CD4-positive, alpha-beta T cell treated with Interferon gamma for 1 hour (primary cell): ENCODE measurements around the gene AP3B2.
"Not testable (repeated sequence)": the region's sequence is repeated elsewhere in the genome, so short reads cannot be mapped to it uniquely, and the experiment has no call there.

Experiments
- DNase-seq: peaks from one replicate; pipeline ENCODE4 v3.0.0-alpha.2; 2020

The AP3B2 gene

GRCh38 chr15:82709421-82710207 is at the start of gene AP3B2:
Gene AP3B2, minus strand, starts transcription at chr15:82709875. Its CDS starts 169 bp downstream, at chr15:82709706.
- DNase-seq: peak; percentile 63

- DNase-seq: no peak
Measured at GRCh38 chr15:82751308-82751707, 41.6 kb upstream of the AP3B2 start.

- no peak for DNase-seq
Measured at GRCh38 chr15:82750831-82751180, 41.1 kb upstream of the AP3B2 start.

- DNase-seq: peak; percentile 79
Measured at GRCh38 chr15:82749951-82750830, 40.5 kb upstream of the AP3B2 start.

GRCh38 chr15:82748315-82748714 is 38.6 kb upstream of the AP3B2 start:
- DNase-seq: no peak

- no peak for DNase-seq
Measured at GRCh38 chr15:82743810-82744209, 34.1 kb upstream of the AP3B2 start.

- no peak for DNase-seq
Measured at GRCh38 chr15:82742134-82742533, 32.5 kb upstream of the AP3B2 start.

- no peak for DNase-seq
Measured at GRCh38 chr15:82739086-82739485, 29.4 kb upstream of the AP3B2 start.

- DNase-seq: no peak
Measured at GRCh38 chr15:82737975-82738374, 28.3 kb upstream of the AP3B2 start.

GRCh38 chr15:82731527-82731926 is 21.9 kb upstream of the AP3B2 start:
- DNase-seq: no peak

- DNase-seq: no peak
Measured at GRCh38 chr15:82730022-82730530, 20.4 kb upstream of the AP3B2 start.

GRCh38 chr15:82726816-82727215 is 17.1 kb upstream of the AP3B2 start:
- DNase-seq: no peak

- no peak for DNase-seq
Measured at GRCh38 chr15:82715003-82715402, 5.3 kb upstream of the AP3B2 start.

- no peak for DNase-seq
Measured at GRCh38 chr15:82714016-82714415, 4.3 kb upstream of the AP3B2 start.

GRCh38 chr15:82712036-82712435 is 2.4 kb upstream of the AP3B2 start:
- DNase-seq: no peak

GRCh38 chr15:82710926-82711490 is 1.3 kb upstream of the AP3B2 start:
- DNase-seq: no peak

- no peak for DNase-seq
Measured at GRCh38 chr15:82710208-82710555, 507 bp upstream of the AP3B2 start.

GRCh38 chr15:82709081-82709420 is 624 bp downstream of the AP3B2 start:
- no peak for DNase-seq

GRCh38 chr15:82705856-82706255 is 3.8 kb downstream of the AP3B2 start:
- DNase-seq: not testable (repeated sequence)

- DNase-seq: no peak
Measured at GRCh38 chr15:82699726-82700125, 9.9 kb downstream of the AP3B2 start.

GRCh38 chr15:82698711-82699345 is 10.8 kb downstream of the AP3B2 start:
- no peak for DNase-seq

GRCh38 chr15:82697735-82698407 is 11.8 kb downstream of the AP3B2 start:
- DNase-seq: no peak

GRCh38 chr15:82692171-82692570 is 17.5 kb downstream of the AP3B2 start:
- no peak for DNase-seq
